Measurements from ENCODE around the gene CLASP1. TPM values are rescaled to one million over a fixed set of nuclear protein-coding genes. Genes with fewer than 3 reads are reported as not detected.
A peak's percentile ranks its signal among the peaks of the same experiment; 100 is the strongest.

CLASP1 gene
- total and polyA plus RNA-seq, 7 donors: 2.4 to 117 (median 53.9) TPM

DNA sequence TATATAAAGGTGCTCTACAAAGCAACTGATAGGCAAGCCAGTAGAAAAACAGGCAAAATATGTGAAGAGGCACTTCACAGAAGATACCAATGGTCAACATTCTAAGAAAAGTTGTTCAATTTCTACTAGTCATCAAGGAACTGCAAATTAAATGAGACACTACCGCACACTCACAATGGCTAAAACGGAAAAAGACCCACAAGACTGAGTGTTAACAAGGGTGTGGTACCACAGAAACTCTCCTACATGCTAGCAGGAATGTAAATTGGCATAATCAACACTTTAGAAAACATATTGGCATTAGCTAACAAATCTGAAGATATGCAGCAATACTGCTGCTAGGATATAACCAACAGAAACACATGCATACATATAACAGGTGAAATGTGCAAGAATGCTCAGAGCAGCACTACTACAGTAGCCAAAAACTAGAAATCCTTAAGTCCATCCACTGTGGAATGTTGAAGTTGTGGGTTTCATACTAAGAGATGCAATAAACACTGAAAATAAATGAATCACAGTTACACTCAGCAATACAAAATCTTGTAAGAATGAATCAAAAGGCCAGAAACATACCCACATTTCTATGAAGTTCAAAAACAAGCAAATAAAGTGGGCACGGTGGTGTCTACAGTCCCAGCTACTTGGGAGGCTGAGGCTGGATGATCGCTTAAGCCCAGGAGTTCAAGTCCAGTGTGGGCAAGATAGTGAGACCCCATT, 109.4 kb downstream of the CLASP1 start:
- no peak for DNase-seq
- Histone ChIP-seq H3K9me3 (no peaks in the 10 kb centered on the region), H3K27ac (no peak overlapping the region), H3K4me3 (no peak overlapping the region), H3K27me3 (no peaks in the 10 kb centered on the region), H3K36me3 (no peaks in the 10 kb centered on the region), H3K4me1 (peaks cover 0 to 65% (median 42%) of the 10 kb centered on the region in 4 donors)
- WGBS, 2 donors: 73 to 85% methylated on average over 4 of the region's 4 CpGs
- intact Hi-C loops (cut with DNase I): loop anchor here (10.0 kb wide), 1 partner anchor 135 kb away; no protein-coding TSS in a partner anchor
- TF ChIP-seq, protein P1, sequence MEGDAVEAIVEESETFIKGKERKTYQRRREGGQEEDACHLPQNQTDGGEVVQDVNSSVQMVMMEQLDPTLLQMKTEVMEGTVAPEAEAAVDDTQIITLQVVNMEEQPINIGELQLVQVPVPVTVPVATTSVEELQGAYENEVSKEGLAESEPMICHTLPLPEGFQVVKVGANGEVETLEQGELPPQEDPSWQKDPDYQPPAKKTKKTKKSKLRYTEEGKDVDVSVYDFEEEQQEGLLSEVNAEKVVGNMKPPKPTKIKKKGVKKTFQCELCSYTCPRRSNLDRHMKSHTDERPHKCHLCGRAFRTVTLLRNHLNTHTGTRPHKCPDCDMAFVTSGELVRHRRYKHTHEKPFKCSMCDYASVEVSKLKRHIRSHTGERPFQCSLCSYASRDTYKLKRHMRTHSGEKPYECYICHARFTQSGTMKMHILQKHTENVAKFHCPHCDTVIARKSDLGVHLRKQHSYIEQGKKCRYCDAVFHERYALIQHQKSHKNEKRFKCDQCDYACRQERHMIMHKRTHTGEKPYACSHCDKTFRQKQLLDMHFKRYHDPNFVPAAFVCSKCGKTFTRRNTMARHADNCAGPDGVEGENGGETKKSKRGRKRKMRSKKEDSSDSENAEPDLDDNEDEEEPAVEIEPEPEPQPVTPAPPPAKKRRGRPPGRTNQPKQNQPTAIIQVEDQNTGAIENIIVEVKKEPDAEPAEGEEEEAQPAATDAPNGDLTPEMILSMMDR (IDR thresholded peaks at IDR 0.05): no peak
- TF ChIP-seq EP300 (IDR thresholded peaks at IDR 0.05) (no peak), POLR2AphosphoS5 (IDR thresholded peaks at IDR 0.05) (no peak), POLR2A (IDR thresholded peaks at IDR 0.05) (no peak)

DNA sequence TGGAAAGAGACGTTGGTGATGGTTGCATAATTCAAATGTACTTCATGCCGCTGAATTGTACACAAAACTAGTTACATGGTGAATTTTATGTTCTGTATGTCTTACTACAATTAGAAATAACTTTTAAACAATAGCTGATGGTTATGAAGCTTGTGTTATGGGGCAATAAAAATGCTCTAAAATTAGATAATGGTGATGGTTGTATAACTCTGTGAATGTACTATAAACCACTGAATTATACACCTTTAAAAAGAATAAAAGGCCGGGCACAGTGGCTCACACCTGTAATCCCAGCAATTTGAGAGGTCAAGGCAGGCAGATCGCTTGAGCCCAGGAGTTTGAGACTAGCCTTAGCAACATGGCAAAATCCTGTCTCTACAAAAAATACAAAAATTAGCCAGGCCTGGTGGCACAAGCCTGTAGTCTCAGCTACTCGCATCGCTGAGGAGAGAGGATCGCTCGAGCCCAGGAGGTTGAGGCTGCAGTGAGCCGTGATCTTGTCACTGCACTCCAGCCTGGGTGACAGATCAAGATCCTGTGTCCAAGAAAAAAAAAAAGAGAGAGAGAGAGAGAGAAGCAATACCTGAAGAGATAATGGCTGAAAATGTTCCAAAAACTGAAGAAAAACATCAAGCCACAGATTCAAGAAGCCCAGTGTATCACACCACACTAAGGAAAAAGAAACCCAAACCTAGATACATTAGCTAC, 112.3 kb downstream of the CLASP1 start:
- intact Hi-C loops (cut with DNase I): loop anchor here (10.0 kb wide), 1 partner anchor 132 kb away; no protein-coding TSS in a partner anchor
- no peaks in the 10 kb centered on the region for H3K9me3 ChIP-seq
- no peaks in the 10 kb centered on the region for H3K27me3 ChIP-seq
- TF ChIP-seq, protein P1 (IDR thresholded peaks at IDR 0.05): no peak
- TF ChIP-seq EP300 (IDR thresholded peaks at IDR 0.05): no peak
- no peak for TF ChIP-seq POLR2AphosphoS5 (IDR thresholded peaks at IDR 0.05)
- TF ChIP-seq POLR2A (IDR thresholded peaks at IDR 0.05): no peak
- no peak for DNase-seq
- WGBS, 2 donors: 46 to 83% methylated on average over 9 of the region's 9 CpGs
- H3K36me3 ChIP-seq: no peaks in the 10 kb centered on the region
- peaks cover 0 to 51% (median 24%) of the 10 kb centered on the region in 4 donors for H3K4me1 ChIP-seq
- peak overlapping the region in 2 of 4 donors; percentile 20 to 47 for H3K27ac ChIP-seq
- H3K4me3 ChIP-seq: no peak overlapping the region

DNA sequence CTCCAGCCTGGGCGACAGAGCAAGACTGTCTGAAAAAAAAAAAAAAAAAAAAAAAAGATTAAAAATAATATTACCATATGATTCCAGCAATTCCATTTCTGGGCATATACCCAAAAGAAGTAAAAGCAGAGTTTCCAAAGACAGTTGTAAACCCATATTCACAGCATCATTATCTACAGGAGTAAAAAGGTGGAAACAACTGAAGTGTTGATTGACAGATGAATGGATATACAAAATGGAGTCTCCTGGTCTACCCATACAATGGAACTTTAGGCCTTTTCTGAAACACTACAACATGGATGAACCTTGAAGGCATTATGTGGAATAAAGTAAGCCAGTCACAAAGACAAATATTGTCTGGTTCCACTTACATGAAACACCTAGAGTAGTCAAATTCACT, 112.9 kb downstream of the CLASP1 start:
- no peaks in the 10 kb centered on the region for H3K36me3 ChIP-seq
- no peaks in the 10 kb centered on the region for H3K27me3 ChIP-seq
- no peak for DNase-seq
- TF ChIP-seq POLR2AphosphoS5 (IDR thresholded peaks at IDR 0.05) (no peak), EP300 (IDR thresholded peaks at IDR 0.05) (no peak), POLR2A (IDR thresholded peaks at IDR 0.05) (no peak)
- TF ChIP-seq, protein P1 (IDR thresholded peaks at IDR 0.05): no peak
- H3K4me1 ChIP-seq: peaks cover 0 to 50% (median 23%) of the 10 kb centered on the region in 4 donors
- intact Hi-C loops (cut with DNase I): loop anchor here (10.0 kb wide), 1 partner anchor 132 kb away; no protein-coding TSS in a partner anchor
- H3K4me3 ChIP-seq: no peak overlapping the region
- 90 to 94% methylated on average over 1 of the region's 1 CpG for WGBS, 2 donors
- no peaks in the 10 kb centered on the region for H3K9me3 ChIP-seq
- peak overlapping the region in 2 of 4 donors; percentile 20 to 47 for H3K27ac ChIP-seq

DNA sequence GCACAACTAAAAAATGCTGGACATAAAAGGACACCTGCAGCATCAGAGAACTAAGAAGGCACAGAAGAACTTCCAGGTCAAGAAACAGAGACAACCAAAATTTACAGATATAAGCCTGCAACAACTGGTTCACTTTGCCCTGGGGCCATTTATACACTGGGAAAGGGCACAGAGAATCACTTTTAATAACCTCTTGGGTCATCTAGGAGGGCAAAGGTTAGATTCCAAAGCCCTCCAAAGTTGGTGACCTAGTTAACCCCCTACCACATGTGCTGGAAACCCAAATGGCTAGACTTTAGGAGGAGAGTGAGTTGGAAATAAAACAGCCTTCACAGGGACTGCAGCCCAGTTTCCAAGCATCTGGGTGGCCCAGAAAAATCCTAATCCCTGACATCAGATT, 115.3 kb downstream of the CLASP1 start:
- TF ChIP-seq EP300 (IDR thresholded peaks at IDR 0.05) (no peak), POLR2A (IDR thresholded peaks at IDR 0.05) (no peak), POLR2AphosphoS5 (IDR thresholded peaks at IDR 0.05) (no peak)
- TF ChIP-seq, protein P1 (IDR thresholded peaks at IDR 0.05): no peak
- Histone ChIP-seq H3K9me3 (no peaks in the 10 kb centered on the region), H3K36me3 (no peaks in the 10 kb centered on the region), H3K4me1 (peaks cover 0 to 39% (median 28%) of the 10 kb centered on the region in 4 donors), H3K27me3 (no peaks in the 10 kb centered on the region), H3K27ac (no peak overlapping the region), H3K4me3 (no peak overlapping the region)
- intact Hi-C loops (cut with DNase I): loop anchor here (5.0 to 10.0 kb wide), 2 partner anchors 129 to 223 kb away; partner anchors contain the start of gene TSN
- DNase-seq: no peak

Measured in sigmoid colon (tissue), 7 donors.